HS-5 (cell line): ENCODE measurements around the gene CROCC.
"Not testable (repeated sequence)": the region's sequence is repeated elsewhere in the genome, so short reads cannot be mapped to it uniquely, and the experiment has no call there.

Source experiments
- DNase-seq: peaks from one replicate; pipeline ENCODE4 v3.0.0-alpha.2; 2012; ENCODE audit warnings: low read depth

The CROCC gene

DNA sequence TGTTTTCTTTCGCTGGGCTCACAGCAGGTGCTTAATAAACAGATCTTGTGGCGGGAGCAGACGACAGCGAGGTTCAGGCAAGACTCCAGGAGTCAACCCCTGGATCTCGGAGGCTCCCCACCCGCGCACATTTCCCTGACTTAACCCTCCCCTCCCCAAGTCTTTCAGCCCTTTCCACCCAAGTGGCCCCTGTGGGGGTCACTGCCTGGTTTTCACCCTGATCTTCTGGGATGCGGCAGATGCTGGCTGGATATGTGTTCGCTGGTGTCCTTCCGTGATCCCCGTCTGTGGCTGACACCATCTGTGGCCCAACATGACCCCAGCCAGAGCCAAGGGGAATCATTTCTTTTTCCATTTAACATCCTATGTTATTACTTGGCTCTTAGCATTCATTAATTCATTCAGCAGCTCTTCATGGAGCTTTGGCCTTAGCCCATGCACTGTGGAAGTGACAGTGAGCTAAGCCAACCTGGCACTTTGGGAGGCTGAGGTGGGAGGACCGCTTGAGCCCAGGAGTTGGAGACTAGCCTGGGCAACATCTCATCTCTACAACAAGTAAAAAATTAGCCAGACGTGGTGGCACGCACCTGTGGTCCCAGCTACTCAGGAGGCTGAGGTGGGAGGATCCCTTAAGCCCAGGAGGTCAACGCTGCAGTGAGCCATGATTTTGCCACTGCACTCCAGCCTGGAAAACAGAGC is 6.7 kb upstream of the CROCC start:
- DNase-seq: not testable (repeated sequence)

- no peak for DNase-seq
Measured at GRCh38 chr1:16915627-16915973, 6.1 kb upstream of the CROCC start.

DNA sequence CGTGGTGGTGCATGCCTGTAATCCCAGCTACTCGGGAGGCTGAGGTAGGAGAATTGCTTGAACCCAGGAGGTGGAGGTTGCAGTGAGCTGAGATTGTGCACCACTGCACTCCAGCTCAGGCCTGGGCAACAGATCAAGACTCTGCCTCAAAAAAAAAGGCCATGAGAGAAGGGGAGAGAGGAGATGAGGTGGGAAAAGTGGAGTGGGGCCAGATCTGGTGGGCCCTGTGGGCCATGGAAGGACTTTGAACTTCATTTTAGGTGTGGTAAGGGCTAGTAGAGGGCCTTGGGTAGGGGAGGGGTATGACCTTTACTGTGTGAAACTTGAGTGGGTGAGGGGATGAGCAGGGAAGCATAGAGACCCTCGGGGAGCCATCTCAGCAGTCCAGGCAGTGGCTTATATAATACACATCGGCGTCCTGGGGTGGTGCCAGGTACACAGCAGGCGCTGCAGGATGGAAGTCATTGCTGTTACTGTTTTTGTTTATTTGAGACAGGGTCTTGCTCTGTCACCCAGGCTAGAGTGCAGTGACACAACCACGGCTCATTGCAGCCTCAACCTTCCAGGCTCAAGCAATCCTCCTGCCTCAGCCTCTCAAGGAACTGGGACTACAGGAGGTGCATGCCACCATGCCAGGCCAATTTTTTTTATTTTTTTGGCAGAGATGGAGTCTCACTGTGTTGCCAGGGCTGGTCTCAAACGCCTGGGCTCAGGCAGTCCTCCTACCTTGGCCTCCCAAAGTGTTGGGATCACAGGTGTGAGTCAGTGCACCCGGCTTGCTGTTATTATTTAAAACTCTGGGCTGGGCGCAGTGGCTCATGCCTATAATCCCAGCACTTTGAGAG is 5.5 kb upstream of the CROCC start:
- DNase-seq: not testable (repeated sequence)

DNA sequence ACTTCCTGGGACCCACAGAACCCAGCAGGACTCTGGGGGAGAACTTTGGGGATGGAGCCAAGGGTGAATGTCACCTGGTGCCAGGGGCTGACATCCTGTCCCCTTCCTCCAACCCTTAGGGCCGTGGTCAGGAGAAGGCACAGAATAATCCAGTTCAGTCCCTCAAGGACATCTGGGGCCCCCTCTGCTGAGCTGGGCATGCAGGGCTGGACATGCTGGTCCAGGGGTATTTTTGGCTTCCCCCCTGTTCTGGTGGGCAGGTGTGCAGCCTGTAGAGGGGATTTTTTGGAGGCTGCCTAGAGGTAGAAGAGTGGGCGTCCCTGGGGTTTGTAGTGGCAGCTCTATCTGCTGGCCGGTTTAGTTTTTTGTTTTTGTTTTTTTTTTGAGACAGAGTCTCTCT is 3.4 kb upstream of the CROCC start:
- DNase-seq: no peak

DNA sequence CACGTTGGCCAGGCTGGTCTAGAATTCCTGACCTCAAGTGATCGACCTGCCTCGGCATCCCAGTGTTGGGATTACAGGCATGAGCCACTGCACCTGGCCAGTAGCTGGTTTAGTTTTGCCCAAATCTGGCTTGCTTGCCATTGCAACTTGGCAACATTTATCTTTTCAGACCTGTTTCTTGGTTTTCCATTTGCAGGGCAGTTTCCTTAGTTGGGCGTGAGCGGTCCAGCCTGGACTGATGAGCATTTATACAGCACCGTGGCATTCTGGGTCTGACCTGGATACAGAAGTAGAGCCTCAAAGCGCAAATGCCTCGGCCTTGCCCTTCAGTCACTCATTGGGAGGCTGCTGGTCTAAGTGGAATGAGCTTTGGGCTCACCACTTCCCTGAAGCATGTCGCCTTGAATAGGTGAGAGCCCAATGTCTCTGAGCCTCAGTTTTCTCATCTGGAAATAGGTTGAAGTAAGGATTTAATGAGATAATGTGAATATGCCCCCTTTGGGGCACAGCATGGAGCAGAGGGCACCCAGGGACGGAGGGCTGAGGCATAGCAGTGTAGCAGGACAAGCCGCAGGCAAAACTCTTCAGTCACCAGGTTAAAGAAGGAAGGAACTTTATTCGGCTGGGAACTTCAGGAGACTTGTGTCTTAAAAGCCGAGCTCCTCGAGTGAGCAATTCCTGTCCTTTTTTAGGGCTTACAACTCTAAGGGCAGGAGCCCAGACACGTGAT is 2.6 kb upstream of the CROCC start:
- not testable (repeated sequence) for DNase-seq

- DNase-seq: no peak
Measured at GRCh38 chr1:16920951-16921350, 780 bp upstream of the CROCC start.

- DNase-seq: no peak
Measured at GRCh38 chr1:16922466-16922865, 735 bp downstream of the CROCC start.

- DNase-seq: no peak
Measured at GRCh38 chr1:16922885-16923431, 1.2 kb downstream of the CROCC start.

GRCh38 chr1:16924216-16924918 is 2.6 kb downstream of the CROCC start:
- no peak for DNase-seq

DNA sequence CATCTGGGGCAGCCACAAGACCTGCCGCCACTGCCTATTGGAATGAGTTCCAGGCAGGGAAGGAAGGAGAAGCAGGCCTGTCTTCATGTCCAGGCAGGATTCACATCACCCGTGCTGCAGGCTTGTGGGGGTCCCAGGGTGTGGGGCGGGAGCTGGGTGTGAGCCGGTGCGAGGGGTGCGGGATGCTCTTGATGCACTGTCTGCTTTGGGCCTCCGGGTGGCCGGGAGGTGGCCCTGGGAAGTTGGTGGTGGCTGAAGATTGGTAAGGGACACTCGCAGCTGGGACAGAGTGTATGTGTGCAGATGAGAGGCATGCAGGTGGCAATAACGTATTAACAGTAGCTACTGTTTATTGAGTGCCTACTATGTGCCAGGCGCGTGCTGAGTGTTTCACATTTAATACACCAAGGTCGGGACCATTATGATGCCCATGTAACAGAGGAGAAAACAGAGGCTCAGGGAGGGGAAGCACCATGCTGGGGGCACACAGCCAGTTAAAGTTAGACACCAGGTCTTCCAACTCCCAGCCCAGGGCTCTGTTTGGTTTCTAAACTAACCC is 3.3 kb downstream of the CROCC start:
- DNase-seq: no peak

DNA sequence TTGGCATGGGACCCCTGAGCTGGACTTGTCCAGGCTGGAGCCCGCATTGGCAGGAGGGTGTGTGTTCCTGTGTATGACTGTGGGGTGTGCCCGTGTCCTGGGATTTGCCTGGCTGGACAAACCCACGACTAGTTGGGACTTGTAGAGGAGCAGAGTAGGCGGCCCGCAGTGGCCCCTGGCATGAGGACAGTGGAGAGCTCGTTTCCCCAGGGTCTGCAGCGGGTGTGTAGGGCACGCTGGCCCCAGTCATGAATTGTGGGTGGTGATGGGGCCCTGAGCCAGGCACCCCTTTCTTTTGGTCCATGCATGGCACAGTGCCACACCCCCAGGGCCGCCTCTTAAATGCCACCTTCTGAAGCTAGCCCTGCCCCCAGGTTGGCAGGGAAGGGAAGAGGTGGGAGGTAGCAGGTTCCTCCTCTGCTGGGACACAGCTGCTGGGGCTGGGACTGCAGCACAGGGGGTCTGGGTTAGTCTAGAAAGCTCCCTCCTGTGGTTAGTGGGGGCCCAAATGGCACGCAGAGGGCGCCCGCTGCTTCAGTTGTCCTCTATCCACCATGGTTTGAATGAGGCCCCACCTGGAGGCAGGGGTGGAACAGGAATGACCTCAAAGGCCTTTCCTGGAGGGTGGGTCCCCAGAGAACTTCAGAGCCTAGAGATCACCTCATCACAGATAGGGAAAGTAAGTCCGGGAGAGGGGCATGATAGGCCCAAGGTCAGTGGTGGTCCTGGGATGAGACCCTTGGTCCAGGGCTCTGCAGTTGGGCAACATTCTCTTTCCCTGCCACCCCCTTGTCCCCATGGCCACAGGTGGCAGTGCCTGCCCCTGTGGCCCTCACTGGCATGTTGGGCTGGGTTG is 4.1 kb downstream of the CROCC start:
- no peak for DNase-seq

DNA sequence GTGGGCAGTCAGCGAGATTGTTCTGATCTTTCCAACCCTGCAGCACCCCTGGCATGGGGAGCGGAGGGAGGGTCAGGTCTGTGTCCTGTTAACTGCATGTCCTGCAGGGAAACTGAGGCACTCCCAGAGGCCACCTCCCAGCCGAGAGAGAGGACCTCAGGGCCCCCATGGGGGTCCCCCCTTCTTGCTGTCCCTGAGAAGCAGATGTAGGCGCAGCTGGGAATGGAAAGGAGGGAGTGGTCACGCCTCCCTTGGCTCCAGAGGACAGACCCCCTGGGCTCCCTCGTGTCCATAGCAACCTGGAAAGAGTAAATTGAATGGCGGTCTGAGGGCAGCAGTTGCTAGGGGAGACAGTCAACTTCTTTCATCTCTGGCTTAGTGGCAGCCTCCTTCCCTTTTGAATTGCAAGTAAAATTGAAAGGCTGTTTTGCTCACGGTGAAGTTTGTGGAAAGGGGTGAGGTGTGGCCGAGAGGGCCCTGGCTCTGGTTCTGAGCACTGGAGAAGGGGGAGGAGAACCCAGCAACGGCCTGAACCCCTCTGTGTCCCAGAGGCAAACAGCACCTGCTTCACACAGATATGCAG is 4.9 kb downstream of the CROCC start:
- no peak for DNase-seq

DNA sequence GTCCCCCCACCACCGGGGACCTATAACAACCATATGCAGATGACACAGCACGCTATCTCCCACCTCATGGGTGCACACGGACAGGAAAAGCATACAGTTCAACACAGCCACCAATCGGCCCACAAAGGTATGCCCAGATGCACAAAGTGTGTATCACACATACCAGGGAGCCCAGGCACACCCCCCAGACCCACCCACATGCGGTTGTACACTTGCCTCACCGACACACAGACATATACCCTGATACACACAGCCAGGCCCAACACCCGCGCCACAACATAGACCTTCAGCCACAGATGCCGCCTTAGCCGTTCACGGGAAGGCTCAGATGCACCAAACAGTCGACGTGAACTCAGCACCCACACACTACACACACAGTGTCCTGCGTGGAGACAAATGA is 5.5 kb downstream of the CROCC start:
- DNase-seq: no peak

- DNase-seq: no peak
Measured at GRCh38 chr1:16927711-16928485, 6.2 kb downstream of the CROCC start.

DNA sequence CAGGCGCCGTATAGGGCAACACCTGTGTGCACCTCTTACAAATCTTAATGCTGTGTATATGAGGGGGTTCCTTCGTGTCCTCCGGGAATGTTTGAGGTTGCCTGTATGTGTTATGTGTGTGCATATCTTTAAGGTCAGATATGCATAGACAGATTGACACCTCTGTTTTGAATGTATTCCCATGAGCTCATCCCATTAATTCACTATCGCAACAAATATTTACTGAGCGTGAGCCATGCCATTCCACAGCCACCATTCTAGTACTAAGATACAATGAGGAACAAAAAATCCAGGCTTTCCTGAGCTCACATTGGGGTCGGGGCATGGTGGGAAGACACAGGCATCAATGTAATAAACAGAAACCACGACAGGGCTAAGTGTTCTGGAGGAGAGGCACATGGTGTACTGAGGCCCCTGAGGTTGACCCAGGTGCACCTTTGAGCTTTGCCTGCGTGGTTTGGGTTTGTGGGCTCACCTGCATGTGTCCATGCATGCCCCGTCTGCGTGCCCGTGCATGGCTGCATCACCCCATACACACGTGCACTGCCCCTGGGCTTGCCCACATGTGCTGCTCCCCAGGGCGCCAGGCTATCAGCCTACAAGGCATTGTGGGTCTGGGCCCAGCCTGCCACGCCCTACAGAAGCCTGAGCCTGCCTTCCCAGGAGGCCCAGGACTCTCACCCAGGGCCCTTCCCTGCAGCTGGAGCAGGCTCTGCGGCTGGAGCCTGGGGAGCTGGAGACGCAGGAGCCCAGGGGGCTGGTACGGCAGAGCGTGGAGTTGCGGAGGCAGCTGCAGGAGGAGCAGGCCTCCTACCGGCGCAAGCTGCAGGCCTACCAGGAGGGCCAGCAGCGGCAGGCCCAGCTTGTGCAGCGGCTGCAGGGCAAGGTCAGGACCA is 7.7 kb downstream of the CROCC start:
- not testable (repeated sequence) for DNase-seq

GRCh38 chr1:16931206-16931934 is 9.6 kb downstream of the CROCC start:
- not testable (repeated sequence) for DNase-seq

DNA sequence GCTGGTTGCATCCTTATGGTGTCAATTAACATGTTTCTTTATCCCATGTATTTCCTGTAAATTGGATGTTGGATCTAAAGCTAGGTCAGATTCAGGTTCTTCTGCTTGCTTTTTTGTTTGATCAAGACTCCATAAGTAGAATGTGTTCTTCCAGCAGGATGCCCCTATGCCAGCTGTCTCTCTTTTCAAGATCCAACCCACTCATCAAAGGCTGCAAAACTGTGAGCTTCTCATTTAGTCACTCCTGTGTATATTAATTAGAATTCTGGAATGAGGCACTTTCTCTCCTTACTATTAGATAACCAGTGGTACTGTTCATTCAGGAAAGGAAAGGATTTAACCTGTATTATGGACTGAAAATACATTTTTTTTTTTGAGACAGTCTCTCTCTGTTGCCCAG is 12.2 kb downstream of the CROCC start:
- not testable (repeated sequence) for DNase-seq

DNA sequence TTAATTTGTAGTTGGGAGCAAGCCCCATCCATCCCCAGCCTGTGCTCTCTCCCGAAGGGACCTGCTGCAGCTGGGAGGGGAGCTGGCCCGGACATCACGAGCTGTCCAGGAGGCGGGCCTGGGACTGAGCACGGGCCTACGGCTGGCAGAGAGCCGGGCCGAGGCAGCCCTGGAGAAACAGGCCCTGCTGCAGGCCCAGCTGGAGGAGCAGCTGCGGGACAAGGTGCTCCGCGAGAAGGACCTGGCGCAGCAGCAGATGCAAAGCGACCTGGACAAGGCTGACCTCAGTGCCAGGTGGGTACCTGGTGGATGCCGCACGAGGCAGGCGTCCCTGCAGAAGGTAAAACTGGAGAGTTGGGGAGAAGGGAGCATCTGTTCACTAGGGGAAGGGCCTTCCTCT is 14.8 kb downstream of the CROCC start:
- DNase-seq: not testable (repeated sequence)
